GM19035 (cell line): Measurements from ENCODE around the gene CACFD1.

Experiments used
- ATAC-seq: cut with Tn5 transposase; IDR thresholded peaks from one replicate; pipeline ENCODE4 v1.9.1; 2021; ENCODE audit not compliant: unreplicated experiment

The CACFD1 gene

GRCh38 chr9:133459476-133460404 lies at the start of gene CACFD1:
CACFD1 (plus strand) TSS chr9:133459978; CDS start chr9:133460067, 89 bp downstream.
- peak; percentile 79 for ATAC-seq

GRCh38 chr9:133415170-133415569 lies 44.6 kb upstream of the CACFD1 start:
- no peak for ATAC-seq

GRCh38 chr9:133417541-133418461 lies 42.0 kb upstream of the CACFD1 start, which contains the start of gene REXO4:
REXO4 (minus strand) TSS chr9:133418010; CDS start chr9:133417844, 166 bp downstream.
- peak; percentile 57 for ATAC-seq

- no peak for ATAC-seq
These were observed 40.8 kb upstream of the CACFD1 start for GRCh38 chr9:133419005-133419404.

- no peak for ATAC-seq
These were observed 39.4 kb upstream of the CACFD1 start for GRCh38 chr9:133420392-133420827.

- no peak for ATAC-seq
These were observed 37.9 kb upstream of the CACFD1 start, which contains the start of gene ADAMTS13 for GRCh38 chr9:133421615-133422542. ADAMTS13 (plus strand) TSS chr9:133422367; CDS start chr9:133422444, 77 bp downstream.

DNA sequence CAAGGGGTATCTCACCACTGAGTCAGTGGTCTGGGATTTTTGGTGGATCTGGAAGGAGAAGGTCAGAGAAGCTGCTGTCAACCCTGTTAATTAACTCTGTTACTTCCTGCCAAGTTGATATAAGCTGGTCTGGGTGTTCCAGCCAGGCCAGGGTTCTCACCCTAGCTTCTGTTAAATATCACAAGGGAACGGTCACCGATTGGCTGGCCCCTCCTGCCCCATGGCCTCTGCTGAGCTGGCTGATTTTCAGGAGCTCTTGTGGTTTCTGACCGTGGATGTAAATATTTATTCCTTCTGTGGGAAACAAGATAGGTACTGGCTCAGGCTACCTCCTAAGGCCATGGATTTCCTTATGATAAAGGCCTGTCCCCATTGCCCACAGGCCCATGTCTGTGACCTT lies 36.6 kb upstream of the CACFD1 start:
- ATAC-seq = no peak

- no peak for ATAC-seq
These were observed 35.6 kb upstream of the CACFD1 start for GRCh38 chr9:133424187-133424586.

DNA sequence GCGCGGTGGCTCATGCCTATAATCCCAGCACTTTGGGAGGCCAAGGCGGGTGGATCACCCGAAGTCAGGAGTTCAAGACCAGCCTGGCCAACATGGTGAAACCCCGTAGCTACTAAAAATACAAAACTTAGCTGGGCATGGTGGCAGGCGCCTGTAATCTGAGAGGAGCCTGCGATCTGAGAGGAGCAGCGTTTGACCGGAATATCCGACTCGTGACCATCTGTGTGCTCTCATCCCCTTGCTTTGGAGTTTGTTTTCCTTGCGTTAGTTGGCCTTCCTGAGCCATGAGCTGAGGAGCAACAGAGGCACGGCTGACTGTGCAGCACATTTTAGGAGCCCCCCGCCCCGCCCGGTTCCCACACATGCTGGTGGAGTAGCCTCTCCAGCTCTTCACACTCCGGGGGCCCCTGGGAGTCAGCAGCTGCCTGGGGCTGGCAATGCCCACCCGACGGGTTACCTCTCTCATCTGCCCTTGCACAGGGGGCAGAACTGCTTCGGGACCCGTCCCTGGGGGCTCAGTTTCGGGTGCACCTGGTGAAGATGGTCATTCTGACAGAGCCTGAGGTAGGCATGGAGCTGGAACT lies 34.6 kb upstream of the CACFD1 start:
- ATAC-seq = no peak

DNA sequence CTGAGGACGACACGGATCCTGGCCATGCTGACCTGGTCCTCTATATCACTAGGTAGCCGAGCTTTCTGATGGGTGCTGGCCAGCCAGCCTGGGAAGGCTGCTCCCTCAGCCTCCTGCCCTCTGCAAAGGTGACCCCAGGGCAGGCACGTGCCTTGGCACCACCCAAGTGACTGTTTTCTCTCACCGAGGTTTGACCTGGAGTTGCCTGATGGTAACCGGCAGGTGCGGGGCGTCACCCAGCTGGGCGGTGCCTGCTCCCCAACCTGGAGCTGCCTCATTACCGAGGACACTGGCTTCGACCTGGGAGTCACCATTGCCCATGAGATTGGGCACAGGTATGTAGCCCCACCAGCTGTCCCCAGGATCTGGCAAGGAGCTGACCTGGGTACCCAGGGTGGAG lies 33.8 kb upstream of the CACFD1 start:
- no peak for ATAC-seq

DNA sequence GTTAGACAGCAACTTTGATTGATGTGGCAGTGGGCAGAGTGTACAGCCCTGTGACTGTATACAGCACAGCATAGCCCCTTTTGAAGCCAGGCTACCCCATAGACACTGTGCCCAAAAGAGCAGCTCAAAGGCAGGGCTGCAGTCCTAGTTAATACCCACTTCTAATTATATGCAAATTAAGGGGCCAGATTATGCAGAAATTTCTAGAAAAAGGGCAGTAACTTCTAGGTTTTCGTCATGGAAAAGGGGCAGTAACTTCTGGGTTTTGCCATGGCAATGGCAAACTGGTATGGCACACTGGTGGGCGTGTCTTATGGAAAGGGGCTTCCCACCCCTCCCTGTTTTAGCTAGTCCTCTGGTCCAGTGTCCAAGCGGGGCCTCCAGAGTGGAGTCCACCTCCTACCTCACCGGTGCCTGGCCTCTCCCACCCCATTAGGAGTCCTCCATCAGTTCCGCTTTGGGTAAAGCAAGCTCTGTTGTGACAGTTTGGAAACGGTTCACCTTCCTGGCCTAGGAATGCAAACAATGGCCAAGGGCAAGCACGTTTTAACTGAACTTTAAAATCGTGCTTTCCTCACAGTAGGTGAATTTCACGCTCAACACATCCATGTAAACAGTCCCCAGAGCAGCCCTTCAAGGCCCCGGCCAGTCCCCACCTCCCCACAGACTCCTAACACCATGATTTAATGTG lies 32.0 kb upstream of the CACFD1 start:
- no peak for ATAC-seq

DNA sequence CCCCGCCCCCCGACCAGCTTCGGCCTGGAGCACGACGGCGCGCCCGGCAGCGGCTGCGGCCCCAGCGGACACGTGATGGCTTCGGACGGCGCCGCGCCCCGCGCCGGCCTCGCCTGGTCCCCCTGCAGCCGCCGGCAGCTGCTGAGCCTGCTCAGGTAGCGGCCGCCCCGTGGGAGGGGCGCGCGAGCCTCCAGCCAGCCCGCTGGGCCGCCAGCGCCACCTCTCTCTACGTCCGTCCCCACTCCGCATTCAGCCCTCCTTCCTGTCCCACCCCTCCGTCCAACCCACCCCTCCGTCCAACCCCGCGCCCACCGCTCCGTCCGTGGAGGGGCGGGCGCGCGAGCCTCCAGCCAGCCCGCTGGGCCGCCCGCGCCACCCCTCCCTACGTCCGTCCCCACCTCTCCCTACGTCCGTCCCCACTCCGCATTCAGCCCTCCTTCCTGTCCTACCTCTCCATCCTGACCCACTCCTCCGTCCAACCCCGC lies 31.1 kb upstream of the CACFD1 start:
- ATAC-seq = no peak

DNA sequence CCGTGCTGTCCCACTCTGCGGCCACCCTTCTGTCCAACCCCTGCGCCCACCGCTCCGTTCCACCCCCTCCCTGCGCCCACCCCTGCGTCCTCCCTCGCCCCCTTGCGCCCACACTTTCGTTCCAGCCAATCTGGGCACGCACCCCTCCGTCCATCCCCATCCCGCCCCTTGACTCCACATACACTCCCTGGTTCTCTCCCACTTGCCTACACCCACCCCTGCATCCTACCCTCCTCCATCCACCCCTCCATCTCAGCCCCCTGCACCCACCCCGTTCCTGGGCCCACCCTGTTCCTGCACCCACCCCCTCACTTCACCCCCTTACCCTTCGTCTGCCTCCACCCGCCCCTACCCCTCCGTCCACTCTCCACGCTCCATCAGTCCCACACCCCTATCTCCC lies 30.6 kb upstream of the CACFD1 start:
- ATAC-seq = no peak

DNA sequence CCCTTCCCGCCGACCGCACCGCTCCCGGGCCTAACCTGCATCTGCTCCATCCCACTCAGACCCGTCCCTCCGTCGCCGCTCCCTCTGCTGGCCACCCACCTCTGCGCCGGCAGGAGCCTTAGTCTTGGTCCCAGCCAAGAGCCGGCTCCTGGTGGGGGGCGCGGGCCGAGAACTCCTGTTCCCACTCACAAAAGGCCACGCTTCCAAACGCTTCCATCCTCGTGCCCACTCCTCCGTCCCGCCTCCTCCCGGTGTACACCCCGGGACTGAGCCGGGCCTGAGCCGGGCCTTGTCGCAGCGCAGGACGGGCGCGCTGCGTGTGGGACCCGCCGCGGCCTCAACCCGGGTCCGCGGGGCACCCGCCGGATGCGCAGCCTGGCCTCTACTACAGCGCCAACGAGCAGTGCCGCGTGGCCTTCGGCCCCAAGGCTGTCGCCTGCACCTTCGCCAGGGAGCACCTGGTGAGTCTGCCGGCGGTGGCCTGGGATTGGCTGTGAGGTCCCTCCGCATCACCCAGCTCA lies 30.1 kb upstream of the CACFD1 start:
- no peak for ATAC-seq

DNA sequence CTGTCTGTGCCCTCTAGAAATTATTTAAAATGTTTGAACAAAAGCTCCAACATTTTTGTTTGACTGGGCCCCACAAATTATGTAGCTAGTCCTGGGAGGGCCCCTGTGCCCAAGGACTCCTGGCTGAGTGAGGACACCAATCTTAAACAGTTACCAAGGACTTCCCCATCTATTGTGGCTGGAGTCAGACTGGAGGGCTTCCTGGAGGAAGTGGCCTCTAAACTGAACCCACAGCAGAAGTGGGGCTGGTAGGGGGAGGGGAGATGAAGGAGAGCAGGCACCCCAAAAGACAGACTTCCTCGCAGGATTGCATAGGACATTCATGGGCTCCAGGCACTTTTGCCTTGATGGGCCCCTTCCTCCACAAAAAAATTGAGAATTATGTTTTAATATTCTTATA lies 29.5 kb upstream of the CACFD1 start:
- no peak for ATAC-seq

DNA sequence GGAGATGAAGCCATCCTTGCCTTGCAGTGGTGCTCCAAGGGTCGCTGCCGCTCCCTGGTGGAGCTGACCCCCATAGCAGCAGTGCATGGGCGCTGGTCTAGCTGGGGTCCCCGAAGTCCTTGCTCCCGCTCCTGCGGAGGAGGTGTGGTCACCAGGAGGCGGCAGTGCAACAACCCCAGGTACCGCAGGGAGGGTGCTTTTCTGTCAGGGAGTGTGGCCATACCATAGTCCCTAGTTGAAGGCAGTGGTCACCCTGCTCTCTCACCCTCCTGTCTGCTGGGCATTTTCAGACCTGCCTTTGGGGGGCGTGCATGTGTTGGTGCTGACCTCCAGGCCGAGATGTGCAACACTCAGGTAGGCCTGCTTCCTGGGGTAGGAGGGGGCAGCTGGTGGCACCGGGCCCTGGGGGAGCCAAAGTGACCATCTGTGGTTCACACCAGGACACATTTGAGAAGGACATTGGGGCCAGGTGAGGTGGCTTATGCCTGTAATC lies 26.4 kb upstream of the CACFD1 start:
- ATAC-seq = no peak

- ATAC-seq = no peak
These were observed 23.1 kb upstream of the CACFD1 start for GRCh38 chr9:133436681-133437080.

- ATAC-seq = no peak
These were observed 21.8 kb upstream of the CACFD1 start for GRCh38 chr9:133437753-133438531.
